Neural cell (in vitro differentiated cells): ENCODE results near the gene DCBLD1. TPM values are rescaled to one million over a fixed set of nuclear protein-coding genes. Genes with fewer than 3 reads are reported as not detected.

ENCODE experiments used
- H2AFZ ChIP-seq: fragments of 200-600, 300-800 bp; sonication (generic), shearing (Covaris generic); 2 replicates; pipeline ENCODE4 v1.6.0; 2014; ENCODE audit warnings: low read depth, mild to moderate bottlenecking, antibody characterized with exemption, low read length, moderate library complexity
- H3F3A ChIP-seq: fragments of 200-600 bp; shearing (Covaris generic); 2 replicates; pipeline ENCODE4 v1.6.1; 2016; ENCODE audit warnings: mild to moderate bottlenecking, moderate library complexity, mixed read lengths, antibody characterized with exemption, low read length; ENCODE audit not compliant: insufficient read depth, poor library complexity, severe bottlenecking
- H3K27ac ChIP-seq: fragments of 200-600, 300-800 bp; sonication (generic), shearing (Covaris generic); 2 replicates; pipeline ENCODE4 v1.5.1; 2014; ENCODE audit warnings: mild to moderate bottlenecking, low read length, moderate library complexity
- H3K27me3 ChIP-seq: fragments of 300-800, 200-600 bp; sonication (generic), shearing (Covaris generic); 2 replicates; pipeline ENCODE4 v1.6.0; 2014; ENCODE audit warnings: mild to moderate bottlenecking, low read depth, low read length, moderate library complexity; ENCODE audit not compliant: insufficient read depth
- H3K36me3 ChIP-seq: fragments of 300-800, 200-600 bp; sonication (generic), shearing (Covaris generic); 2 replicates; pipeline ENCODE4 v1.5.1; 2014; ENCODE audit warnings: mild to moderate bottlenecking, antibody characterized with exemption, low read length, moderate library complexity; ENCODE audit not compliant: insufficient read depth
- H3K4me2 ChIP-seq: fragments of 300-800, 200-600 bp; sonication (generic), shearing (Covaris generic); 2 replicates; pipeline ENCODE4 v1.6.0; 2014; ENCODE audit warnings: mild to moderate bottlenecking, low read length
- H3K4me3 ChIP-seq: fragments of 300-800, 200-600 bp; sonication (generic), shearing (Covaris generic); 2 replicates; pipeline ENCODE4 v1.5.1; 2014; ENCODE audit warnings: mild to moderate bottlenecking, low read length, moderate library complexity
- H3K79me2 ChIP-seq: fragments of 200-600 bp; shearing (Covaris generic); replicated peaks from 2 replicates; pipeline ENCODE4 v1.6.0; 2014; ENCODE audit warnings: mild to moderate bottlenecking, low read length, moderate library complexity; ENCODE audit not compliant: insufficient read depth
- H3K9ac ChIP-seq: fragments of 300-800, 200-600 bp; sonication (generic), shearing (Covaris generic); 2 replicates; pipeline ENCODE4 v1.6.1; 2016; ENCODE audit warnings: mild to moderate bottlenecking, low read length, mixed read lengths
- H3K9me2 ChIP-seq: fragments of 200-600 bp; shearing (Covaris generic); 2 replicates; pipeline ENCODE4 v1.6.1; 2016; ENCODE audit warnings: mild to moderate bottlenecking, low read length, mixed read lengths; ENCODE audit not compliant: insufficient read depth
- H3K9me3 ChIP-seq: fragments of 200-600, 300-800 bp; sonication (generic), shearing (Covaris generic); 2 replicates; pipeline ENCODE4 v1.6.1; 2016; ENCODE audit warnings: mild to moderate bottlenecking, mixed run types, low read length, moderate library complexity, mixed read lengths
- H4K20me1 ChIP-seq: fragments of 200-600 bp; shearing (Covaris generic); 2 replicates; pipeline ENCODE4 v1.6.1; 2016; ENCODE audit warnings: mild to moderate bottlenecking, mixed run types; ENCODE audit not compliant: insufficient read depth
- CTCF ChIP-seq: fragments of 450-650 bp; IDR thresholded peaks from 2 replicates; pipeline ENCODE4 v1.5.1; 2014; ENCODE audit warnings: antibody characterized with exemption, mild to moderate bottlenecking, moderate library complexity; ENCODE audit not compliant: poor library complexity, severe bottlenecking
- EP300 ChIP-seq: fragments of 450-650 bp; conservative IDR thresholded peaks from 2 replicates; pipeline ENCODE4 v1.6.1; 2014; ENCODE audit warnings: antibody characterized with exemption, mild to moderate bottlenecking, moderate library complexity; ENCODE audit not compliant: poor library complexity, severe bottlenecking
- EZH2 ChIP-seq: fragments of 200-600, 300-800 bp; shearing (Covaris generic), sonication (generic); IDR thresholded peaks from 2 replicates; pipeline ENCODE4 v1.6.1; 2014; ENCODE audit warnings: antibody characterized with exemption, low read length, borderline replicate concordance, mild to moderate bottlenecking; ENCODE audit not compliant: insufficient read depth, poor library complexity, severe bottlenecking
- MXI1 ChIP-seq: fragments of 450-650 bp; conservative IDR thresholded peaks from 2 replicates; pipeline ENCODE4 v1.6.1; 2014; ENCODE audit warnings: antibody characterized with exemption, mild to moderate bottlenecking; ENCODE audit not compliant: poor library complexity, severe bottlenecking
- POLR2AphosphoS5 ChIP-seq: IDR thresholded peaks from 2 replicates; pipeline ENCODE4 v1.6.1; 2012
- RAD21 ChIP-seq: fragments of 450-650 bp; conservative IDR thresholded peaks from 2 replicates; pipeline ENCODE4 v1.6.1; 2014; ENCODE audit warnings: antibody characterized with exemption, mild to moderate bottlenecking, moderate library complexity
- REST ChIP-seq: IDR thresholded peaks from 2 replicates; pipeline ENCODE4 v1.6.1; 2012; ENCODE audit warnings: borderline replicate concordance
- SMC3 ChIP-seq: fragments of 450-650 bp; conservative IDR thresholded peaks from 2 replicates; pipeline ENCODE4 v1.6.1; 2014; ENCODE audit warnings: antibody characterized with exemption, mild to moderate bottlenecking, moderate library complexity; ENCODE audit not compliant: poor library complexity
- TAF1 ChIP-seq: IDR thresholded peaks from 2 replicates; pipeline ENCODE4 v1.6.1; 2012; ENCODE audit warnings: low read depth
- polyA plus RNA-seq: library from polyadenylated mRNA; depleted of rRNA; stranded (reverse); fragments of >200 nt; gene quantifications from 2 replicates; pipeline ENCODE4 v1.2.3, GENCODE V29; 2014

DCBLD1 gene
- polyA plus RNA-seq, 1 donor from 2014 or later = 11.4 TPM

- TF ChIP-seq TAF1 (no peak), EP300 (no peak), MXI1 (no peak), CTCF (no peak), SMC3 (no peak), RAD21 (no peak), EZH2 (no peak), POLR2AphosphoS5 (no peak), REST (no peak)
- Histone ChIP-seq H3K36me3 (no peaks in the 10 kb centered on the region), H3K9me2 (no peaks in the 10 kb centered on the region), H4K20me1 (no peaks in the 10 kb centered on the region), H3F3A (no peaks in the 10 kb centered on the region), H3K79me2 (no peaks in the 10 kb centered on the region), H3K27me3 (no peaks in the 10 kb centered on the region), H3K4me2 (no peak overlapping the region), H3K4me3 (no peak overlapping the region), H3K9me3 (no peaks in the 10 kb centered on the region), H2AFZ (no peak overlapping the region), H3K9ac (no peak overlapping the region), H3K27ac (no peak overlapping the region)
Measured at GRCh38 chr6:117493470-117493869, 11.0 kb downstream of the DCBLD1 start.

GRCh38 chr6:117494283-117494682 is 11.8 kb downstream of the DCBLD1 start:
- Histone ChIP-seq H3K9me2 (no peaks in the 10 kb centered on the region), H3K4me3 (no peak overlapping the region), H3K27ac (no peak overlapping the region), H3F3A (no peaks in the 10 kb centered on the region), H2AFZ (no peak overlapping the region), H3K79me2 (no peaks in the 10 kb centered on the region), H3K9ac (no peak overlapping the region), H3K27me3 (no peaks in the 10 kb centered on the region), H3K4me2 (no peak overlapping the region), H3K36me3 (no peaks in the 10 kb centered on the region), H4K20me1 (no peaks in the 10 kb centered on the region), H3K9me3 (no peaks in the 10 kb centered on the region)
- TF ChIP-seq EZH2 (no peak), TAF1 (no peak), REST (no peak), MXI1 (no peak), CTCF (no peak), POLR2AphosphoS5 (no peak), RAD21 (no peak), SMC3 (no peak), EP300 (no peak)
